K562 (cell line): ENCODE measurements around the gene RCSD1. TPM values are rescaled to one million over a fixed set of nuclear protein-coding genes. Genes with fewer than 3 reads are reported as not detected.
A peak's percentile ranks its signal among the peaks of the same experiment; 100 is the strongest.

Experiments
- ATAC-seq: fragments of 200-7000 bp; cut with Tn5 transposase; 3 replicates; pipeline ENCODE4 v1.9.1; 2020; ENCODE audit warnings: moderate library complexity
- BruUV-seq: library from RNA; stranded (reverse); fragments of 400-500 nt; replicated peaks from 2 replicates; lab custom pipeline; 2021; lab: Mats Ljungman, UMichigan
- CTCF ChIA-PET: fragments of 300-600 bp; formaldehyde crosslinking; extraction: SDS; loops from one replicate; lab custom pipeline; 2021; ENCODE audit warnings: low intra/inter-chr PET ratio; lab: Yijun Ruan, JAX
- POLR2A ChIA-PET: fragments of 300-600, 350-650 bp; sonication (Branson Sonifier 250); formaldehyde crosslinking; extraction: SDS; loops from one replicate; lab custom pipeline; 2021; ENCODE audit warnings: antibody characterized with exemption, inconsistent platforms; lab: Yijun Ruan, JAX
- DNase-seq, 4 experiments: peaks; one replicate each; pipeline versions ENCODE4 v3.0.0 to v3.0.0-alpha.2; 2011 to 2018; ENCODE audit warnings: low spot score in 3 of 4, mixed read lengths in 3 of 4; ENCODE audit errors: extremely low read depth in 1 of 4
- FAIRE-seq: peaks from 2 replicates; lab custom pipeline; 2011; peaks lifted over from hg19 to GRCh38; lab: Jason Lieb, UNC
- H2AFZ ChIP-seq: 2 replicates; pipeline ENCODE4 v1.6.0; 2011; ENCODE audit warnings: low read depth, low read length, control low read depth, inconsistent platforms
- H3K27ac ChIP-seq: fragments of 200-600 bp; 3 replicates; pipeline ENCODE4 v1.8.0; 2011; ENCODE audit warnings: low read depth, mild to moderate bottlenecking, control low read depth, inconsistent platforms, low read length, moderate library complexity, mixed read lengths; ENCODE audit errors: extremely low read depth
- H3K27me3 ChIP-seq, 2 experiments: fragments of 300-600 bp in 1 of 2; 2 replicates in 1 of 2; 3 replicates in 1 of 2; pipeline versions ENCODE4 v1.6.0 to v1.8.0; 2011; ENCODE audit warnings: inconsistent platforms in 2 of 2, low read length in 2 of 2, mild to moderate bottlenecking in 1 of 2, mixed read lengths in 1 of 2, moderate library complexity in 1 of 2; ENCODE audit not compliant: control insufficient read depth in 2 of 2, insufficient read depth in 2 of 2
- H3K36me3 ChIP-seq: fragments of 300-600 bp; 3 replicates; pipeline ENCODE4 v1.8.0; 2011; ENCODE audit warnings: mild to moderate bottlenecking, low read length, inconsistent platforms; ENCODE audit not compliant: control insufficient read depth, insufficient read depth
- H3K4me1 ChIP-seq, 2 experiments: fragments of 200-600 bp in 1 of 2; replicated peaks in 1 of 2; 2 replicates in 1 of 2; 3 replicates in 1 of 2; pipeline versions ENCODE4 v1.5.1 to v1.8.0; 2011; ENCODE audit warnings: inconsistent platforms in 2 of 2, low read length in 2 of 2, mild to moderate bottlenecking in 1 of 2, mixed read lengths in 1 of 2, moderate library complexity in 1 of 2; ENCODE audit not compliant: control insufficient read depth in 2 of 2, insufficient read depth in 2 of 2
- H3K4me2 ChIP-seq: 2 replicates; pipeline ENCODE4 v1.6.1; 2011; ENCODE audit warnings: low read length, control low read depth, inconsistent platforms, mixed read lengths; ENCODE audit not compliant: insufficient read depth
- H3K4me3 ChIP-seq: fragments of 200-600 bp; sonication (generic), shearing (Covaris generic); 2 replicates; pipeline ENCODE4 v1.5.1; 2016; ENCODE audit warnings: control low read depth, inconsistent platforms
- H3K79me2 ChIP-seq: fragments of 200-600 bp; 3 replicates; pipeline ENCODE4 v1.8.0; 2011; ENCODE audit warnings: low read length, inconsistent platforms; ENCODE audit not compliant: control insufficient read depth, insufficient read depth
- H3K9ac ChIP-seq, 2 experiments: 2 replicates each; pipeline versions ENCODE4 v1.6.0 to v1.6.1; 2011; ENCODE audit warnings: low read depth in 2 of 2, low read length in 2 of 2, control low read depth in 1 of 2, inconsistent platforms in 1 of 2, mild to moderate bottlenecking in 1 of 2, mixed read lengths in 1 of 2; ENCODE audit not compliant: insufficient read depth in 1 of 2
- H3K9me1 ChIP-seq: one replicate; pipeline ENCODE4 v1.6.0; 2011; ENCODE audit warnings: inconsistent platforms, mild to moderate bottlenecking, low read length, moderate library complexity; ENCODE audit not compliant: control insufficient read depth, insufficient read depth
- H3K9me3 ChIP-seq: replicated peaks from 2 replicates; pipeline ENCODE4 v1.5.1; 2011; ENCODE audit warnings: low read depth, low read length, inconsistent platforms; ENCODE audit not compliant: control insufficient read depth, insufficient read depth
- H4K20me1 ChIP-seq: replicated peaks from 2 replicates; pipeline ENCODE4 v1.6.1; 2011; ENCODE audit warnings: low read length, inconsistent platforms, mixed read lengths; ENCODE audit not compliant: control insufficient read depth, insufficient read depth
- MAFF ChIP-seq: IDR thresholded peaks from 2 replicates; pipeline ENCODE4 v1.6.1; 2012; ENCODE audit warnings: low read length, improper control_type of control experiment
- NFIC ChIP-seq: fragments of 450-650 bp; IDR thresholded peaks from 2 replicates; pipeline ENCODE4 v1.6.1; 2017; ENCODE audit warnings: mild to moderate bottlenecking, inconsistent platforms
- RAD21 ChIP-seq, 2 experiments: fragments of 250-450 bp in 1 of 2; fragments of 450-650 bp in 1 of 2; sonication (Bioruptor Pico) in 1 of 2; formaldehyde crosslinking in 1 of 2; IDR thresholded peaks in 1 of 2; conservative IDR thresholded peaks in 1 of 2; 2 replicates each; pipeline versions ENCODE4 v1.4.0 to v1.8.0; 2020 to 2022; ENCODE audit warnings: mild to moderate bottlenecking in 2 of 2, moderate library complexity in 1 of 2
- whole genome bisulfite sequencing: fragments of 100-300 bp; shearing (Covaris generic); methylation state at CpG from one replicate; pipeline ENCODE4 v1.1.6; 2016; ENCODE audit warnings: low coverage, mixed read lengths; ENCODE audit not compliant: insufficient coverage; ENCODE audit errors: missing lambda C conversion rate; 5-methylcytosine and 5-hydroxymethylcytosine counted together
- in situ Hi-C: fragments of 300-500 bp; cut with MboI; formaldehyde crosslinking; loops from 4 replicates; pipeline ENCODE4 v1.15.0; 2018; ENCODE audit warnings: inconsistent platforms, mixed read lengths
- intact Hi-C: fragments of 100-400 bp; cut with micrococcal nuclease; formaldehyde crosslinking; loops from 2 replicates; pipeline ENCODE4 v1.14.2; 2022
- polyA plus RNA-seq, 8 experiments: library from polyadenylated mRNA; depleted of rRNA in 4 of 8; stranded (reverse) in 5 of 8; unstranded in 3 of 8; fragments of >200 nt; fragmentation: Nextera tagmentation in 2 of 8; fragmentation: Illumina TruSeq in 1 of 8; extraction: Ambion mirVana in 2 of 8; extraction: Trizol in 1 of 8; gene quantifications; 2 replicates each; pipeline versions ENCODE4 v1.2.1 to v1.2.3, GENCODE V29; 2011 to 2014; ENCODE audit warnings: inconsistent platforms in 1 of 8, missing spikeins in 1 of 8
- total RNA-seq, 7 experiments: library from RNA; depleted of rRNA in 6 of 7; stranded (reverse); fragments of >200 nt in 6 of 7; fragmentation: Illumina TruSeq in 2 of 7; extraction: Trizol in 2 of 7; gene quantifications; 2 replicates each; pipeline versions ENCODE4 v1.2.1 to v1.2.3, GENCODE V29; 2011 to 2021; ENCODE audit warnings: low replicate concordance in 1 of 7

RCSD1 gene
- total and polyA plus RNA-seq, 9 of the 15 experiments (the other 6 are each of a cell fraction or from before 2014, with no cell fraction given) = 7.8 to 69.8 (median 45.3) TPM

DNA sequence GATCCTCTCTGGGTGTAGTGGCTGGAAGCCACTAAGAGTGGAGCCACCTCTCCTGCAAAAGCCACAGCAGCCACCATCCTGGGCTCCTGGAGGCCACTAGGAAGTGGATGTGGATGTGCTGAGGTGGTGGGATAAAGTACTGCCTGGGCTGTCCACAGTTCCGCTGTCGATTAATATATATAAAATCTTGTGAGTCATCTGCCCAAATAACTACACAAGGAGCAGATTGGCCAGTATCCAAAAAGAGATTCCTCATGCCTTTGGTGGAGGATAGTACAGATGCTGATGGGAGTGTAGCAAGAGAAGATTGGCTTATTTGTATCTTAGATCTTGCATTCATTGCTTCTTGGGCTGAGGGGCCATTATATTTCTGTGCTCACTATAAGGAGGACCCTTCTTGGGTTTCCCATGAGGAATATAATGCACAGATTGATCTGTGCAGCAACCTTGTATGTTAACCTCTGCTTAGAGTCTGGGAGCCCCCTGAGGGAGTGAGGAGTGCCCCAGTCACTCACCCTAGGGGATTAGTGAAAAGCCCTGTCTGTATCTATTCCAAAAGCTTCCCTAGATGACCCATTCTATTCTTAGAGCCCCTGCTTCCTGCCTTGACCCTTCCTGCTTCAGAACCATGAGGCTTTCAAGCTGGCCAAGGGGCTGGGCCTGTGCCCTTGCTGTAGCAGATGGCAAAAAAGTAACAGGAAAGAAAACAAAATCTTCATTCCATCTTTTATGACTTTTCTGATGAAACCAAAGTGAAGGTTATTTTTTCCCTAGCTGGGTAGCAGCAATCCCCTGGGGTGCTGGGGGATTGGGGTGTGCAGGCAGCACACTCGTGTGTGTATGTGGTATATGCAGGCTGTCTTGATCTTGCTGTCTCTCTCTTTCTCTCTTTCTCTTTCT lies 31.7 kb downstream of the RCSD1 start:
- H4K20me1 ChIP-seq = peaks cover 8% of the 10 kb centered on the region
- H3K9me1 ChIP-seq = no peaks in the 10 kb centered on the region
- H3K9me3 ChIP-seq = no peaks in the 10 kb centered on the region
- CTCF ChIA-PET = no interaction called here
- WGBS = 77% methylated on average over 3 of the region's 3 CpGs
- H3K36me3 ChIP-seq = peaks cover 21% of the 10 kb centered on the region
- no TSS peak for BruUV-seq
- H3K4me3 ChIP-seq = no peak overlapping the region
- FAIRE-seq = no peak
- peaks cover 19% of the 10 kb centered on the region; the same call in 2 of the 3 replicates for H3K79me2 ChIP-seq
- ATAC-seq = no peak
- H3K27me3 ChIP-seq = no peaks in the 10 kb centered on the region
- peak overlapping the region in 1 of 2 experiments; percentile 80; a peak in 1 of 4 replicates for H3K9ac ChIP-seq
- 0 out of 4 replicates have a peak, but pooled peaks of 1 of the 2 experiments have one; percentile 0 for TF ChIP-seq RAD21 (CRISPR knock-in tag; conservative IDR thresholded peaks at IDR 0.05 in 1 of 2, IDR thresholded peaks at IDR 0.05 in 1 of 2)
- TF ChIP-seq NFIC = peak; percentile 61
- TF ChIP-seq MAFF = no peak
- TF ChIP-seq, all 486 proteins: peak for 2
- peaks cover 20 to 24% of the 10 kb centered on the region in 2 experiments for H3K4me1 ChIP-seq
- in situ Hi-C loops (no loop called here), intact Hi-C loops (no loop called here)
- H3K27ac ChIP-seq = no peak overlapping the region
- H2AFZ ChIP-seq = no peak overlapping the region
- H3K4me2 ChIP-seq = no peak overlapping the region
- POLR2A ChIA-PET = interaction anchor here (0.6 to 2.1 kb wide), 7 partner anchors 13 to 680 kb away, joined by 3 to 10 read pairs (median 3); no protein-coding TSS in a partner anchor
- DNase-seq = no peak
